H1 (cell line): ENCODE results near the gene DDHD1.

Experiments
- CHD1 ChIP-seq: IDR thresholded peaks from 2 replicates; pipeline ENCODE4 v1.6.1; 2012; ENCODE audit warnings: low read depth, low read length, improper control_type of control experiment
- EP300 ChIP-seq, 2 experiments: IDR thresholded peaks; 1 replicate in 1 of 2; 2 replicates in 1 of 2; pipeline ENCODE4 v1.6.1; 2011 to 2012; ENCODE audit warnings: low read depth in 2 of 2, low read length in 2 of 2, mild to moderate bottlenecking in 2 of 2, borderline replicate concordance in 1 of 2, inconsistent platforms in 1 of 2, moderate library complexity in 1 of 2
- HDAC6 ChIP-seq: IDR thresholded peaks from one replicate; pipeline ENCODE4 v1.7.1; 2012; ENCODE audit warnings: low read depth, mild to moderate bottlenecking, inconsistent platforms, low read length, moderate library complexity
- SP1 ChIP-seq: IDR thresholded peaks from 2 replicates; pipeline ENCODE4 v1.6.1; 2011; ENCODE audit warnings: low read depth, low read length
- TF ChIP-seq, protein P1 (sequence below), 3 experiments: IDR thresholded peaks; 1 replicate in 2 of 3; 2 replicates in 1 of 3; pipeline versions ENCODE4 v1.5.1 to v1.6.1; 2011; ENCODE audit warnings: low read length in 3 of 3, mild to moderate bottlenecking in 3 of 3, inconsistent platforms in 2 of 3, low read depth in 1 of 3, moderate library complexity in 1 of 3; ENCODE audit not compliant: insufficient read depth in 1 of 3; ENCODE audit errors: control extremely low read depth in 1 of 3
- TF ChIP-seq, protein P2 (sequence below): IDR thresholded peaks from 2 replicates; pipeline ENCODE4 v1.6.1; 2012; ENCODE audit warnings: inconsistent platforms
- TF ChIP-seq, protein P3 (sequence below): IDR thresholded peaks from 2 replicates; pipeline ENCODE4 v1.6.1; 2011; ENCODE audit warnings: low read length, improper control_type of control experiment

DNA sequence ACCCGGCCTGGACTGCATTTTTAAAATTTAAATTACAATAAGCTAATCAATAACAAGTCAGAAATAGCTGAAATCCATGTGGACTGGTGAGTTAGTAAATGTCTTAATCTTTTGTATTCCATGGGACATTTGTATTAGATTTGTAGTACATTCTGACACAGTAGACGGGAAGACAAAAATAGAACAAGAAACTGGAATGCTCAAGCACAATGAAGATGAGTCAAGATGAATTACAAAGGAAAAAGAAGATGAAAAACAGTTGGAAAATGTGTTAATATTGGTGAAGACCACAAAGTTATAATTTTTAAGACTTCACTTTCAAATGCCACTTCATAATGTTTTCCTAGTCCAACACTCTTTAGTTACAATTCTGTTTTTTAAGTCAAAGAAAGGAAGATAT is 104.5 kb downstream of the DDHD1 start:
- no peak for TF ChIP-seq EP300 (IDR thresholded peaks at IDR 0.05; ENCODE audit: borderline replicate concordance in 1 of 2, low read depth in 2 of 2, low read length in 2 of 2)
- no peak for TF ChIP-seq HDAC6
- TF ChIP-seq SP1 = no peak
- no peak for TF ChIP-seq CHD1
- TF ChIP-seq, protein P1, sequence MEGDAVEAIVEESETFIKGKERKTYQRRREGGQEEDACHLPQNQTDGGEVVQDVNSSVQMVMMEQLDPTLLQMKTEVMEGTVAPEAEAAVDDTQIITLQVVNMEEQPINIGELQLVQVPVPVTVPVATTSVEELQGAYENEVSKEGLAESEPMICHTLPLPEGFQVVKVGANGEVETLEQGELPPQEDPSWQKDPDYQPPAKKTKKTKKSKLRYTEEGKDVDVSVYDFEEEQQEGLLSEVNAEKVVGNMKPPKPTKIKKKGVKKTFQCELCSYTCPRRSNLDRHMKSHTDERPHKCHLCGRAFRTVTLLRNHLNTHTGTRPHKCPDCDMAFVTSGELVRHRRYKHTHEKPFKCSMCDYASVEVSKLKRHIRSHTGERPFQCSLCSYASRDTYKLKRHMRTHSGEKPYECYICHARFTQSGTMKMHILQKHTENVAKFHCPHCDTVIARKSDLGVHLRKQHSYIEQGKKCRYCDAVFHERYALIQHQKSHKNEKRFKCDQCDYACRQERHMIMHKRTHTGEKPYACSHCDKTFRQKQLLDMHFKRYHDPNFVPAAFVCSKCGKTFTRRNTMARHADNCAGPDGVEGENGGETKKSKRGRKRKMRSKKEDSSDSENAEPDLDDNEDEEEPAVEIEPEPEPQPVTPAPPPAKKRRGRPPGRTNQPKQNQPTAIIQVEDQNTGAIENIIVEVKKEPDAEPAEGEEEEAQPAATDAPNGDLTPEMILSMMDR (IDR thresholded peaks at IDR 0.05; ENCODE audit: control extremely low read depth in 1 of 3, insufficient read depth in 1 of 3, low read depth in 1 of 3, low read length in 3 of 3) = no peak
- TF ChIP-seq, protein P2, sequence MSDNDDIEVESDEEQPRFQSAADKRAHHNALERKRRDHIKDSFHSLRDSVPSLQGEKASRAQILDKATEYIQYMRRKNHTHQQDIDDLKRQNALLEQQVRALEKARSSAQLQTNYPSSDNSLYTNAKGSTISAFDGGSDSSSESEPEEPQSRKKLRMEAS = no peak
- TF ChIP-seq, protein P3, sequence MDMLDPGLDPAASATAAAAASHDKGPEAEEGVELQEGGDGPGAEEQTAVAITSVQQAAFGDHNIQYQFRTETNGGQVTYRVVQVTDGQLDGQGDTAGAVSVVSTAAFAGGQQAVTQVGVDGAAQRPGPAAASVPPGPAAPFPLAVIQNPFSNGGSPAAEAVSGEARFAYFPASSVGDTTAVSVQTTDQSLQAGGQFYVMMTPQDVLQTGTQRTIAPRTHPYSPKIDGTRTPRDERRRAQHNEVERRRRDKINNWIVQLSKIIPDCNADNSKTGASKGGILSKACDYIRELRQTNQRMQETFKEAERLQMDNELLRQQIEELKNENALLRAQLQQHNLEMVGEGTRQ = no peak
